ENCODE measurements around the gene EXD3. TPM values are rescaled to one million over a fixed set of nuclear protein-coding genes. Genes with fewer than 3 reads are reported as not detected.

Gene EXD3
- total and polyA plus RNA-seq, 9 of the 15 experiments (the other 6 are each of a cell fraction or from before 2014, with no cell fraction given), result 0.29 to 12.5 (median 3.9) TPM

DNA sequence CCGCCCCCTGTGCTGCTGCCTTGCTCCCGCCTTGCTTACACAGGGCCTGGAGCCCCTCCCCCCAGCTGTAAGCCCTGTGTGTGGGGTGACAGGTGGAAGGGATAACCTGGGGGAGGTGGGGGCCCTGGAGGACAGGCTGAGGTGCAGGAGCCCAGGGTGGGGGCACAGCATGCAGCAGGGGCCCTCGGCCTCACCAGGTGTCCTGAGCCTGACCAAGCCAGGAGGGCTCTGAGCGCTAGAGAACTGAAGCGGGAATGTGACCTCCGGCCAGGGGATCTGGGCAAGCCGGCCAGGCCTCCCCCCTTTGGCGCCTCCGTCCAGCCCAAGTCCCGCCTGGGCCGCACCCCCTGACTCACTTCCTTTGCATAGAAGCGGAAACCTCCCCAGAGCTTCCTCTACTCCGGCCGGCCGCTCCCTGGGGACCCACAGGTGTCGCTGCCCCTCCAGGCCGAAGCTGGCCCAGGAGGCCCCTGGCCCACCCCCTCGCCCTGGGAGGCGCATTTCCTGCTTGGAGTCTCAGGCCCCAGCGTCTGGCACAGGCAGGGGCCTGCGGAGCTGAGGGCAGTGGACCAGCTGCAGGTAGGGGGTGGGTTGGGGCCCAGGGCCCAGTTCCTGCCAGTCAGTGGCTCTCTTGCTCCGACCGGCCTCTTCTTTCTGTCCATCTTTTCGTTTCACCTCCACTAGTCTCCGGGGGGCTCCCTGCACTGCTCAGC is 145.5 kb downstream of the EXD3 start, which contains the start of gene TOR4A (continued):
- TF ChIP-seq ZNF589 (CRISPR knock-in tag; IDR thresholded peaks at IDR 0.05; ENCODE audit: low read depth) (no peak), TFAM (CRISPR knock-in tag; conservative IDR thresholded peaks at IDR 0.05) (no peak), NFIX (CRISPR knock-in tag; IDR thresholded peaks at IDR 0.05; ENCODE audit: low read depth) (no peak), ZNF766 (CRISPR knock-in tag; conservative IDR thresholded peaks at IDR 0.05) (no peak; the same call in 1 of the 2 replicates), RBM15 (IDR thresholded peaks at IDR 0.05; ENCODE audit: insufficient read depth, low read length) (no peak), BRF2 (IDR thresholded peaks at IDR 0.05; ENCODE audit: borderline replicate concordance, insufficient read depth, insufficient read length) (no peak), SRF (CRISPR knock-in tag; IDR thresholded peaks at IDR 0.05) (peak in 1 of 2 experiments; percentile 69; a peak in 2 of 4 replicates), NFE2 (IDR thresholded peaks at IDR 0.05; ENCODE audit: low read depth) (no peak), JUNB (CRISPR knock-in tag; conservative IDR thresholded peaks at IDR 0.05) (no peak), ZNF584 (CRISPR knock-in tag; IDR thresholded peaks at IDR 0.05; ENCODE audit: low read depth) (0 out of 2 replicates have a peak, but pooled peaks have one; percentile 38), NFATC3 (IDR thresholded peaks at IDR 0.05) (no peak), ZSCAN29 (IDR thresholded peaks at IDR 0.05) (no peak), BCLAF1 (IDR thresholded peaks at IDR 0.05; ENCODE audit: borderline replicate concordance in 1 of 2, control insufficient read depth in 1 of 2, low read depth in 2 of 2, low read length in 1 of 2) (peak in 1 of 2 experiments; percentile 62; a peak in 1 of 4 replicates), KDM2B (CRISPR knock-in tag; IDR thresholded peaks at IDR 0.05) (no peak), KDM5B (IDR thresholded peaks at IDR 0.05; ENCODE audit: insufficient replicate concordance, low read depth, low read length) (peak; percentile 55), NCOA4 (IDR thresholded peaks at IDR 0.05; ENCODE audit: partially characterized antibody) (no peak), IRF9 (tag; IDR thresholded peaks at IDR 0.05) (no peak), ARNT (IDR thresholded peaks at IDR 0.05) (no peak), NRF1 (conservative IDR thresholded peaks at IDR 0.05 in 1 of 2, IDR thresholded peaks at IDR 0.05 in 1 of 2) (peak; percentile 59 to 68), HSF4 (CRISPR knock-in tag; IDR thresholded peaks at IDR 0.05; ENCODE audit: borderline replicate concordance) (no peak), PPARD (CRISPR knock-in tag; IDR thresholded peaks at IDR 0.05) (no peak), BHLHE40 (IDR thresholded peaks at IDR 0.05; ENCODE audit: low read length) (no peak), XRCC4 (IDR thresholded peaks at IDR 0.05; ENCODE audit: extremely low read depth, insufficient read depth, insufficient read length) (no peak), POLR2AphosphoS2 (IDR thresholded peaks at IDR 0.05; ENCODE audit: low read length) (no peak)
